Neutrophil (primary cell): ENCODE measurements around the gene CANT1.
"Not testable (repeated sequence)": the region's sequence is repeated elsewhere in the genome, so short reads cannot be mapped to it uniquely, and the experiment has no call there.

Experiments
- H3K27ac ChIP-seq: fragments of 200-600 bp; sonication (generic); 2 replicates; pipeline ENCODE4 v1.5.1; 2016; ENCODE audit warnings: mild to moderate bottlenecking, moderate library complexity
- H3K27me3 ChIP-seq: fragments of 200-600 bp; sonication (generic); 2 replicates; pipeline ENCODE4 v1.6.0; 2016; ENCODE audit warnings: mild to moderate bottlenecking
- H3K36me3 ChIP-seq: fragments of 200-600 bp; sonication (generic); 2 replicates; pipeline ENCODE4 v1.5.1; 2017
- H3K4me1 ChIP-seq, 2 experiments: fragments of 200-600 bp in 1 of 2; sonication (generic) in 1 of 2; 1 replicate in 1 of 2; 2 replicates in 1 of 2; pipeline versions ENCODE4 v1.5.1 to v1.6.1; 2013 to 2016; ENCODE audit warnings: low read depth in 1 of 2, low read length in 1 of 2, mild to moderate bottlenecking in 1 of 2, moderate library complexity in 1 of 2; ENCODE audit not compliant: control insufficient read depth in 1 of 2, insufficient read depth in 1 of 2
- H3K4me3 ChIP-seq, 2 experiments: fragments of 200-600 bp in 1 of 2; sonication (generic) in 1 of 2; 1 replicate in 1 of 2; 2 replicates in 1 of 2; pipeline ENCODE4 v1.5.1; 2013 to 2016; ENCODE audit warnings: low read depth in 1 of 2, low read length in 1 of 2, mild to moderate bottlenecking in 1 of 2, moderate library complexity in 1 of 2
- H3K9me3 ChIP-seq: fragments of 200-600 bp; sonication (generic); 2 replicates; pipeline ENCODE4 v1.5.1; 2016
- CTCF ChIP-seq: fragments of 200-600 bp; sonication (generic); IDR thresholded peaks from 2 replicates; pipeline ENCODE4 v1.5.1; 2016; ENCODE audit warnings: antibody characterized with exemption

The CANT1 gene

GRCh38 chr17:78965491-78965924, 44.1 kb downstream of the CANT1 start:
- TF ChIP-seq CTCF = no peak
- Histone ChIP-seq H3K4me3 (no peak overlapping the region), H3K4me1 (peaks cover 0 to 3% of the 10 kb centered on the region in 2 experiments), H3K27ac (no peak overlapping the region), H3K9me3 (no peaks in the 10 kb centered on the region), H3K36me3 (no peaks in the 10 kb centered on the region), H3K27me3 (no peaks in the 10 kb centered on the region)

DNA sequence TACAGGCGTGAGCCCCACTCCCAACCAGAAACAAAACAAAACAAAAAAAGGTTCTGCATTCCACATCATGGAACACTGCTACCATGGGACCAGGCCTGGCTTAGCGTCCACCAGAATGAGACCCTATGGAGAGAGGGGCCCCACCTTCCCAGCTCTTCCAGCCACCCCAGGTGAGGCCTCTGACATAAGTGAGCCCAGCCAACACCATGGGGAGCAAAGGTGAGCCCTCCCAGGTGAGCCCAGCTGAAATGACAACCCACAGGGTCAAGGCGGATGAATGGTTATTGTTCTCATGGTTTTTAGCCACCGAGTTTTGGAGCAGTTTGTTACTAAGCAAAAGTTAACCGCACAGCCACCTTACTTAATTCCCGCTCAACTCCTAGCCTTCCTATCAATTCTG, 46.2 kb downstream of the CANT1 start:
- no peaks in the 10 kb centered on the region for H3K27me3 ChIP-seq
- no peaks in the 10 kb centered on the region for H3K9me3 ChIP-seq
- no peak for TF ChIP-seq CTCF
- no peak overlapping the region for H3K27ac ChIP-seq
- H3K4me1 ChIP-seq = peaks cover 0 to 3% of the 10 kb centered on the region in 2 experiments
- H3K36me3 ChIP-seq = no peaks in the 10 kb centered on the region
- no peak overlapping the region for H3K4me3 ChIP-seq

DNA sequence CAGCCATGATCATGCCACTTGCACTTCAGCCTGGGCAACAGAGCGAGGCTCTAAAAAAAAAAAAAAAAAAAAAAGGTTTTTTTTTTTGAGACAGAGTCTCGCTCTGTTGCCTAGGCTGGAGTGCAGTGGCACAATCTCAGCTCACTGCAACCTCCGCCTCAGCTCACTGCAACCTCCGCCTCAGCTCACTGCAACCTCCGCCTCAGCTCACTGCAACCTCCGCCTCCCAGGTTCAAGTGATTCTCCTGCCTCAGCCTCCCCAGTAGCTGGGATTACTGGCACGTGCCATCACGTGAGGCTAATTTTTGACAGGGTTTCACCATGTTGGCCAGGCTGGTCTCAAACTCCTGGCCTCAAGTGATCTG, 46.6 kb downstream of the CANT1 start:
- H3K27ac ChIP-seq, H3K36me3 ChIP-seq, H3K9me3 ChIP-seq, H3K27me3 ChIP-seq, H3K4me3 ChIP-seq, H3K4me1 ChIP-seq: not testable (repeated sequence)

DNA sequence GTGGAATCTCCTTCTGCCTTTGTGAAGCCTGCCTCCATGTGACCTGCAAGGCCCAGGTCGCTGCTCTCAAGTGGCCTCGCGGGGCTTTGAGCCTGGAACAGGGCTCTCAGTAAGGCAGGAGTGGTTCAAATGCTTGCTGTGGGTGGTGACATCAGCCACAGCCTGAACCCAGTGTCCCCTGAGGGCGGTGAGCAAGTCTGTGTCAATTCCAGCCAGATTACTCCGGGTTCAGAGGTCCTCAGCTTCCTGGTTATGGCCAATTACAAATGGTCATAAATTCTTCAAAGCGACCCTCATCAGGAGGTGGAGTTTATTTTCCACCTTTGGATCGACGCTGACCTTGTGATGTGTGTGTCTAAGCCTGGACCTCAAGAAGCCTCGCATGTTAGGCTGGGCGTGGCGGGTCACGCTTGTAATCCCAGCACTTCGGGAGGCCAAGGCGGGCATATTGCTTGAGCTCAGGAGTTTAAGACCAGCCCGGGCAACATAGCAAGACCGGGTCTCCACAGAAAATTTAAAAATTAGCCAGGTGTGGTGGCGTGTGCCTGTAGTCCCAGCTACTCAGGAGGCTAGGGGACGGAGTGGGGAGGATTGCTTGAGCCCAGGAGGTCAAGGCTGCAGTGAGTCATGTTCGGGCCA, 47.1 kb downstream of the CANT1 start:
- H3K4me1 ChIP-seq = peaks cover 0 to 3% of the 10 kb centered on the region in 2 experiments
- H3K27ac ChIP-seq = no peak overlapping the region
- no peak for TF ChIP-seq CTCF
- no peak overlapping the region for H3K4me3 ChIP-seq
- no peaks in the 10 kb centered on the region for H3K27me3 ChIP-seq
- no peaks in the 10 kb centered on the region for H3K36me3 ChIP-seq
- H3K9me3 ChIP-seq = no peaks in the 10 kb centered on the region

DNA sequence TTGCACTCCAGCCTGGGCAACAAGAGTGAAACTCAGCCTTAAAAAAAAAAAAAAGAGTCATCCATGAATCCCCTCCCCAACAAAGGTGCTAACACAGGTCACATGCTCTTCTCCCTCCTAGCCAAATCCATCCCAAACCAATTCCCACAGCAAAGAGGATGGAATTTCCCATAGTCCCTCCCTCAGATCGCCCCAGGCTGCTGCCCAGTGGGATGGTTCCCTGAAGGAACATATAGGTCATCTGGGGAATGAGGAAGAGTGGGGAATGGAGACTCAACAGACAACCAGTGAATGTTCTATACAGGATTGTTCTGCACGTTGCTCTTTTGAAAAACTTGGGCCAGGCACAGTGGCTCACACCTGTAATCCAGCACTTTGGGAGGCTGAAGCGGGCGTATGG, 48.0 kb downstream of the CANT1 start:
- Histone ChIP-seq H3K4me1 (peaks cover 0 to 3% of the 10 kb centered on the region in 2 experiments), H3K9me3 (no peaks in the 10 kb centered on the region), H3K27me3 (no peaks in the 10 kb centered on the region), H3K36me3 (no peaks in the 10 kb centered on the region), H3K27ac (no peak overlapping the region), H3K4me3 (no peak overlapping the region)
- TF ChIP-seq CTCF = no peak

GRCh38 chr17:78960928-78961327, 48.6 kb downstream of the CANT1 start:
- Histone ChIP-seq H3K27ac (no peak overlapping the region), H3K36me3 (no peaks in the 10 kb centered on the region), H3K27me3 (no peaks in the 10 kb centered on the region), H3K4me1 (peaks cover 0 to 3% of the 10 kb centered on the region in 2 experiments), H3K9me3 (no peaks in the 10 kb centered on the region), H3K4me3 (no peak overlapping the region)
- TF ChIP-seq CTCF = no peak
